HCT116 (cell line): ENCODE measurements around the gene CCDC138.

Experiments
- EZH2 ChIP-seq: fragments of 200-600 bp; sonication (generic); IDR thresholded peaks from 2 replicates; pipeline ENCODE4 v1.6.1; 2017; ENCODE audit warnings: antibody characterized with exemption, mixed run types
- POLR2A ChIP-seq: IDR thresholded peaks from 2 replicates; pipeline ENCODE4 v1.7.0; 2011; ENCODE audit warnings: borderline replicate concordance; ENCODE audit not compliant: insufficient read depth, insufficient read length; ENCODE audit errors: extremely low read depth
- POLR2AphosphoS5 ChIP-seq: IDR thresholded peaks from 2 replicates; pipeline ENCODE4 v1.6.1; 2011; ENCODE audit warnings: mild to moderate bottlenecking, low read depth, low read length, moderate library complexity
- RAD21 ChIP-seq: IDR thresholded peaks from 2 replicates; pipeline ENCODE4 v1.6.1; 2012; ENCODE audit warnings: low read depth, mild to moderate bottlenecking
- REST ChIP-seq: IDR thresholded peaks from 2 replicates; pipeline ENCODE4 v1.6.1; 2012; ENCODE audit warnings: low read depth
- SIN3A ChIP-seq: IDR thresholded peaks from 2 replicates; pipeline ENCODE4 v1.6.1; 2012; ENCODE audit warnings: low read depth
- TCF7L2 ChIP-seq: IDR thresholded peaks from 2 replicates; pipeline ENCODE4 v1.7.0; 2011; ENCODE audit warnings: borderline replicate concordance, inconsistent platforms; ENCODE audit not compliant: insufficient read depth, insufficient read length; ENCODE audit errors: extremely low read depth
- YY1 ChIP-seq: IDR thresholded peaks from 2 replicates; pipeline ENCODE4 v1.6.1; 2011; ENCODE audit warnings: low read length, low read depth, moderate library complexity, mild to moderate bottlenecking; ENCODE audit not compliant: insufficient replicate concordance; ENCODE audit errors: extremely low read depth
- ZNF274 ChIP-seq: fragments of 200-500 bp; sonication (Bioruptor generic); IDR thresholded peaks from 2 replicates; pipeline ENCODE4 v1.6.1; 2014; ENCODE audit warnings: mild to moderate bottlenecking, low read depth, low read length, inconsistent platforms
- TF ChIP-seq, protein P1 (sequence below), 3 experiments: fragments of 200-600 bp in 1 of 3; sonication (generic) in 1 of 3; IDR thresholded peaks in 2 of 3; conservative IDR thresholded peaks in 1 of 3; 2 replicates each; pipeline ENCODE4 v1.5.1; 2012 to 2017; ENCODE audit warnings: low read depth in 2 of 3, low read length in 2 of 3, antibody characterized with exemption in 1 of 3, borderline replicate concordance in 1 of 3, control low read depth in 1 of 3, mild to moderate bottlenecking in 1 of 3, mixed read lengths in 1 of 3, mixed run types in 1 of 3, moderate library complexity in 1 of 3; ENCODE audit not compliant: insufficient read depth in 1 of 3
- TF ChIP-seq, protein P2 (sequence below): IDR thresholded peaks from 2 replicates; pipeline ENCODE4 v1.6.1; 2011; ENCODE audit warnings: mild to moderate bottlenecking, low read length, moderate library complexity; ENCODE audit not compliant: insufficient replicate concordance; ENCODE audit errors: extremely low read depth
- TF ChIP-seq, protein P3 (sequence below): IDR thresholded peaks from 2 replicates; pipeline ENCODE4 v1.6.1; 2012
- TF ChIP-seq, protein P4 (sequence below): IDR thresholded peaks from 2 replicates; pipeline ENCODE4 v1.6.1; 2012

- TF ChIP-seq, protein P1, sequence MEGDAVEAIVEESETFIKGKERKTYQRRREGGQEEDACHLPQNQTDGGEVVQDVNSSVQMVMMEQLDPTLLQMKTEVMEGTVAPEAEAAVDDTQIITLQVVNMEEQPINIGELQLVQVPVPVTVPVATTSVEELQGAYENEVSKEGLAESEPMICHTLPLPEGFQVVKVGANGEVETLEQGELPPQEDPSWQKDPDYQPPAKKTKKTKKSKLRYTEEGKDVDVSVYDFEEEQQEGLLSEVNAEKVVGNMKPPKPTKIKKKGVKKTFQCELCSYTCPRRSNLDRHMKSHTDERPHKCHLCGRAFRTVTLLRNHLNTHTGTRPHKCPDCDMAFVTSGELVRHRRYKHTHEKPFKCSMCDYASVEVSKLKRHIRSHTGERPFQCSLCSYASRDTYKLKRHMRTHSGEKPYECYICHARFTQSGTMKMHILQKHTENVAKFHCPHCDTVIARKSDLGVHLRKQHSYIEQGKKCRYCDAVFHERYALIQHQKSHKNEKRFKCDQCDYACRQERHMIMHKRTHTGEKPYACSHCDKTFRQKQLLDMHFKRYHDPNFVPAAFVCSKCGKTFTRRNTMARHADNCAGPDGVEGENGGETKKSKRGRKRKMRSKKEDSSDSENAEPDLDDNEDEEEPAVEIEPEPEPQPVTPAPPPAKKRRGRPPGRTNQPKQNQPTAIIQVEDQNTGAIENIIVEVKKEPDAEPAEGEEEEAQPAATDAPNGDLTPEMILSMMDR (IDR thresholded peaks at IDR 0.05 in 2 of 3, conservative IDR thresholded peaks at IDR 0.05 in 1 of 3; ENCODE audit: borderline replicate concordance in 1 of 3, insufficient read depth in 1 of 3, low read depth in 2 of 3, low read length in 2 of 3) = no peak
- TF ChIP-seq, protein P2, sequence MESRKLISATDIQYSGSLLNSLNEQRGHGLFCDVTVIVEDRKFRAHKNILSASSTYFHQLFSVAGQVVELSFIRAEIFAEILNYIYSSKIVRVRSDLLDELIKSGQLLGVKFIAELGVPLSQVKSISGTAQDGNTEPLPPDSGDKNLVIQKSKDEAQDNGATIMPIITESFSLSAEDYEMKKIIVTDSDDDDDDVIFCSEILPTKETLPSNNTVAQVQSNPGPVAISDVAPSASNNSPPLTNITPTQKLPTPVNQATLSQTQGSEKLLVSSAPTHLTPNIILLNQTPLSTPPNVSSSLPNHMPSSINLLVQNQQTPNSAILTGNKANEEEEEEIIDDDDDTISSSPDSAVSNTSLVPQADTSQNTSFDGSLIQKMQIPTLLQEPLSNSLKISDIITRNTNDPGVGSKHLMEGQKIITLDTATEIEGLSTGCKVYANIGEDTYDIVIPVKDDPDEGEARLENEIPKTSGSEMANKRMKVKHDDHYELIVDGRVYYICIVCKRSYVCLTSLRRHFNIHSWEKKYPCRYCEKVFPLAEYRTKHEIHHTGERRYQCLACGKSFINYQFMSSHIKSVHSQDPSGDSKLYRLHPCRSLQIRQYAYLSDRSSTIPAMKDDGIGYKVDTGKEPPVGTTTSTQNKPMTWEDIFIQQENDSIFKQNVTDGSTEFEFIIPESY = no peak
- no peak for TF ChIP-seq POLR2AphosphoS5
- TF ChIP-seq POLR2A = no peak
- TF ChIP-seq EZH2 = no peak
- no peak for TF ChIP-seq ZNF274
- no peak for TF ChIP-seq REST
- TF ChIP-seq, protein P3, sequence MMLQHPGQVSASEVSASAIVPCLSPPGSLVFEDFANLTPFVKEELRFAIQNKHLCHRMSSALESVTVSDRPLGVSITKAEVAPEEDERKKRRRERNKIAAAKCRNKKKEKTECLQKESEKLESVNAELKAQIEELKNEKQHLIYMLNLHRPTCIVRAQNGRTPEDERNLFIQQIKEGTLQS = no peak
- no peak for TF ChIP-seq TCF7L2
- TF ChIP-seq YY1 = no peak
- TF ChIP-seq, protein P4, sequence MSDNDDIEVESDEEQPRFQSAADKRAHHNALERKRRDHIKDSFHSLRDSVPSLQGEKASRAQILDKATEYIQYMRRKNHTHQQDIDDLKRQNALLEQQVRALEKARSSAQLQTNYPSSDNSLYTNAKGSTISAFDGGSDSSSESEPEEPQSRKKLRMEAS = no peak
- TF ChIP-seq RAD21 = no peak
- TF ChIP-seq SIN3A = no peak
Measured at GRCh38 chr2:108870069-108870644, 83.6 kb downstream of the CCDC138 start.
